Astrocyte (in vitro differentiated cells and primary cell): Measurements from ENCODE around the gene TMEM231. TPM values are rescaled to one million over a fixed set of nuclear protein-coding genes. Genes with fewer than 3 reads are reported as not detected.
"Not testable (repeated sequence)": the region's sequence is repeated elsewhere in the genome, so short reads cannot be mapped to it uniquely, and the experiment has no call there.

Source experiments
- DNase-seq: peaks from one replicate; pipeline ENCODE4 v3.0.0-alpha.2; 2010; ENCODE audit warnings: low read depth
- FAIRE-seq: peaks from 2 replicates; lab custom pipeline; 2011; peaks lifted over from hg19 to GRCh38; lab: Jason Lieb, UNC
- H2AFZ ChIP-seq: 2 replicates; pipeline ENCODE4 v1.6.0; 2012; ENCODE audit warnings: low read depth, low read length, inconsistent platforms
- H3K27ac ChIP-seq: 2 replicates; pipeline ENCODE4 v1.5.1; 2011; ENCODE audit warnings: low read depth, low read length, inconsistent platforms
- H3K27me3 ChIP-seq: 2 replicates; pipeline ENCODE4 v1.6.0; 2011; ENCODE audit warnings: low read length, inconsistent platforms; ENCODE audit not compliant: insufficient read depth
- H3K36me3 ChIP-seq: 2 replicates; pipeline ENCODE4 v1.5.1; 2011; ENCODE audit warnings: low read length, inconsistent platforms; ENCODE audit not compliant: insufficient read depth
- H3K4me1 ChIP-seq: 2 replicates; pipeline ENCODE4 v1.5.1; 2011; ENCODE audit warnings: low read length, inconsistent platforms; ENCODE audit not compliant: insufficient read depth
- H3K4me2 ChIP-seq: 2 replicates; pipeline ENCODE4 v1.6.0; 2012; ENCODE audit warnings: low read length, inconsistent platforms
- H3K4me3 ChIP-seq: 2 replicates; pipeline ENCODE4 v1.5.1; 2011; ENCODE audit warnings: low read depth, mild to moderate bottlenecking, low read length, inconsistent platforms; ENCODE audit not compliant: insufficient read depth
- H3K79me2 ChIP-seq: 2 replicates; pipeline ENCODE4 v1.6.0; 2012; ENCODE audit warnings: mild to moderate bottlenecking, low read length, inconsistent platforms; ENCODE audit not compliant: insufficient read depth
- H3K9ac ChIP-seq: 2 replicates; pipeline ENCODE4 v1.6.0; 2012; ENCODE audit warnings: mild to moderate bottlenecking, low read length, inconsistent platforms
- H3K9me3 ChIP-seq: 2 replicates; pipeline ENCODE4 v1.5.1; 2012; ENCODE audit warnings: low read depth, mild to moderate bottlenecking, low read length, inconsistent platforms; ENCODE audit not compliant: insufficient read depth
- H4K20me1 ChIP-seq: 2 replicates; pipeline ENCODE4 v1.6.0; 2012; ENCODE audit warnings: low read length, inconsistent platforms; ENCODE audit not compliant: insufficient read depth
- H3K27ac Mint-ChIP-seq: one replicate; pipeline ENCODE4 v1.8.0; 2021; ENCODE audit warnings: mild to moderate bottlenecking, mixed read lengths; ENCODE audit not compliant: unreplicated experiment
- H3K27me3 Mint-ChIP-seq: one replicate; pipeline ENCODE4 v1.8.0; 2021; ENCODE audit warnings: low read depth, mixed read lengths; ENCODE audit not compliant: unreplicated experiment
- H3K36me3 Mint-ChIP-seq: one replicate; pipeline ENCODE4 v1.8.0; 2021; ENCODE audit warnings: low read depth, mixed read lengths; ENCODE audit not compliant: unreplicated experiment
- H3K4me1 Mint-ChIP-seq: one replicate; pipeline ENCODE4 v1.8.0; 2021; ENCODE audit warnings: low read depth, mixed read lengths; ENCODE audit not compliant: unreplicated experiment
- H3K4me3 Mint-ChIP-seq: one replicate; pipeline ENCODE4 v1.8.0; 2021; ENCODE audit warnings: mild to moderate bottlenecking, moderate library complexity, mixed read lengths; ENCODE audit not compliant: unreplicated experiment
- H3K9me3 Mint-ChIP-seq: one replicate; pipeline ENCODE4 v1.8.0; 2021; ENCODE audit warnings: mild to moderate bottlenecking, mixed read lengths; ENCODE audit not compliant: unreplicated experiment
- EZH2 ChIP-seq: IDR thresholded peaks from 2 replicates; pipeline ENCODE4 v1.6.1; 2012; ENCODE audit warnings: mild to moderate bottlenecking, low read length, inconsistent platforms; ENCODE audit not compliant: insufficient read depth
- total RNA-seq: library from RNA; stranded (reverse); gene quantifications from 2 replicates; pipeline ENCODE4 v1.2.1, GENCODE V29; 2021
- TF ChIP-seq, protein P1 (sequence below): IDR thresholded peaks from 2 replicates; pipeline ENCODE4 v1.5.1; 2011; ENCODE audit warnings: low read depth, mild to moderate bottlenecking, inconsistent platforms, low read length, moderate library complexity; ENCODE audit not compliant: insufficient read depth

The TMEM231 gene
- total RNA-seq, 1 donor from 2014 or later, result 10.5 TPM

DNA sequence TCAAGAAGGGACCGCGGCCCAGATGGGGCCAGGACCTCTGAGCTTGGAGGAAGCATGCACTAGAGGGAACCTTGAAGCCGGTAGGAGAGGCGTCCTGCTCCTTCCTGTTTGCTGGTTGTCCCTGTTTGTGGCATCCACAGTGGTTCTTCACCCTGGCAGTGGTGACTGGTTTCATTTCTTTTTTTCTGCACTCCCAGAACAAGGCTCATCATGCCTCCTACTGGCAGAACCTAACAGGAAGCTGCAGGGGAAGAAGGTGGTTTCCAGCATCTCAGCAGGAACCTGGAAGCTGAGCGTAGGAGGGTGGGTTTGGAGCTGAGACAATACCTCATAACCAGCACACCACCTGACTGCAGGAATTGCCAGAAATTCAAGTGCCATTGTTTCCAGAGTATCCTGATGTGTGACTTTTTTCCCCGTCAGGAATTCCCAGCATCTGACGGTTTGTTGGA lies 5.8 kb downstream of the TMEM231 start:
- Histone ChIP-seq H3K27me3 (no peaks in the 10 kb centered on the region), H4K20me1 (no peaks in the 10 kb centered on the region), H3K79me2 (peaks cover 5% of the 10 kb centered on the region), H3K9me3 (no peaks in the 10 kb centered on the region), H3K4me3 (no peak overlapping the region), H3K4me1 (no peaks in the 10 kb centered on the region), H3K36me3 (no peaks in the 10 kb centered on the region), H3K27ac (no peak overlapping the region), H3K9ac (no peak overlapping the region), H2AFZ (no peak overlapping the region), H3K4me2 (peak overlapping the region; percentile 53)
- TF ChIP-seq EZH2, result no peak
- TF ChIP-seq, protein P1, sequence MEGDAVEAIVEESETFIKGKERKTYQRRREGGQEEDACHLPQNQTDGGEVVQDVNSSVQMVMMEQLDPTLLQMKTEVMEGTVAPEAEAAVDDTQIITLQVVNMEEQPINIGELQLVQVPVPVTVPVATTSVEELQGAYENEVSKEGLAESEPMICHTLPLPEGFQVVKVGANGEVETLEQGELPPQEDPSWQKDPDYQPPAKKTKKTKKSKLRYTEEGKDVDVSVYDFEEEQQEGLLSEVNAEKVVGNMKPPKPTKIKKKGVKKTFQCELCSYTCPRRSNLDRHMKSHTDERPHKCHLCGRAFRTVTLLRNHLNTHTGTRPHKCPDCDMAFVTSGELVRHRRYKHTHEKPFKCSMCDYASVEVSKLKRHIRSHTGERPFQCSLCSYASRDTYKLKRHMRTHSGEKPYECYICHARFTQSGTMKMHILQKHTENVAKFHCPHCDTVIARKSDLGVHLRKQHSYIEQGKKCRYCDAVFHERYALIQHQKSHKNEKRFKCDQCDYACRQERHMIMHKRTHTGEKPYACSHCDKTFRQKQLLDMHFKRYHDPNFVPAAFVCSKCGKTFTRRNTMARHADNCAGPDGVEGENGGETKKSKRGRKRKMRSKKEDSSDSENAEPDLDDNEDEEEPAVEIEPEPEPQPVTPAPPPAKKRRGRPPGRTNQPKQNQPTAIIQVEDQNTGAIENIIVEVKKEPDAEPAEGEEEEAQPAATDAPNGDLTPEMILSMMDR, result peak; percentile 47
- no peak overlapping the region for H3K4me3 Mint-ChIP-seq
- DNase-seq (peak; percentile 47), FAIRE-seq (no peak)
- H3K27me3 Mint-ChIP-seq, result no peaks in the 10 kb centered on the region
- H3K9me3 Mint-ChIP-seq, result no peaks in the 10 kb centered on the region
- no peaks in the 10 kb centered on the region for H3K4me1 Mint-ChIP-seq
- no peaks in the 10 kb centered on the region for H3K36me3 Mint-ChIP-seq
- H3K27ac Mint-ChIP-seq, result no peak overlapping the region

GRCh38 chr16:75548456-75548855 lies 7.6 kb downstream of the TMEM231 start:
- not testable (repeated sequence) for H3K27me3 ChIP-seq, H3K27ac Mint-ChIP-seq, H3K4me3 ChIP-seq, H3K36me3 Mint-ChIP-seq, H2AFZ ChIP-seq, H3K27me3 Mint-ChIP-seq, H3K36me3 ChIP-seq, H3K4me3 Mint-ChIP-seq, H3K4me2 ChIP-seq, H3K79me2 ChIP-seq, H3K27ac ChIP-seq, DNase-seq, H3K9me3 Mint-ChIP-seq, H4K20me1 ChIP-seq, FAIRE-seq, H3K4me1 ChIP-seq, H3K4me1 Mint-ChIP-seq, H3K9me3 ChIP-seq, H3K9ac ChIP-seq

GRCh38 chr16:75546293-75546692 lies 9.8 kb downstream of the TMEM231 start:
- Mint-ChIP-seq H3K27me3 (no peaks in the 10 kb centered on the region), H3K36me3 (peaks cover 8% of the 10 kb centered on the region), H3K9me3 (no peaks in the 10 kb centered on the region), H3K27ac (no peak overlapping the region), H3K4me3 (no peak overlapping the region), H3K4me1 (no peaks in the 10 kb centered on the region)
- no peaks in the 10 kb centered on the region for H3K4me1 ChIP-seq
- FAIRE-seq, result no peak
- H3K79me2 ChIP-seq, result no peaks in the 10 kb centered on the region
- no peak overlapping the region for H3K4me2 ChIP-seq
- TF ChIP-seq, protein P1, result no peak
- no peak for TF ChIP-seq EZH2
- no peaks in the 10 kb centered on the region for H4K20me1 ChIP-seq
- H3K27me3 ChIP-seq, result no peaks in the 10 kb centered on the region
- H2AFZ ChIP-seq, result no peak overlapping the region
- H3K27ac ChIP-seq, result no peak overlapping the region
- H3K36me3 ChIP-seq, result no peaks in the 10 kb centered on the region
- H3K9me3 ChIP-seq, result no peaks in the 10 kb centered on the region
- DNase-seq, result no peak
- no peak overlapping the region for H3K4me3 ChIP-seq
- no peak overlapping the region for H3K9ac ChIP-seq

GRCh38 chr16:75545879-75546278 lies 10.2 kb downstream of the TMEM231 start:
- not testable (repeated sequence) for FAIRE-seq, H2AFZ ChIP-seq

DNA sequence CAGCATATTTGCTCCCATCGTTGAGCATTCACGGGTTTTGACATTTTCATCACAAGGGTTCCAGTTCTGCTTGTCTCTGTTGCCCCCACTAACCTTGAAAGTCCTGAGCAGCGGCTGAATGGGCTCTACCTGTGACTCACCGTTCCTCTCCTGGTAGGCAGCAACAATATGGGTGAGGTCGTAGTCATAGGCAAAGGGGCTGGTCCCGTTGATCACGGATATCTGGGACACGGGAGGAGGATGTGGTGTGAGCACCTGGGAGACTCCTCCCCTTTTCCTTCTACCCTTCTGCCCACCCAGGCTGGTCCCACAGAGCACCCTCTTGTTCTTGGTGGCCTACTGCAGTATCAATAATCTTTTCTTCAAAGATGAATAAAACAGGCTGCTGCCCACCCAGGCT lies 13.6 kb downstream of the TMEM231 start:
- not testable (repeated sequence) for H4K20me1 ChIP-seq, H3K9me3 Mint-ChIP-seq, DNase-seq, H3K4me2 ChIP-seq, H3K9ac ChIP-seq, FAIRE-seq, H3K4me3 ChIP-seq, H3K4me1 Mint-ChIP-seq, H3K27me3 ChIP-seq, H2AFZ ChIP-seq, H3K4me3 Mint-ChIP-seq, H3K4me1 ChIP-seq, H3K36me3 ChIP-seq, H3K9me3 ChIP-seq, H3K27ac Mint-ChIP-seq, H3K27me3 Mint-ChIP-seq, H3K36me3 Mint-ChIP-seq, H3K27ac ChIP-seq, H3K79me2 ChIP-seq

More at GRCh38 chr16:75545879-75546278, 10.2 kb downstream of the TMEM231 start:
- H3K9ac ChIP-seq, H3K27ac ChIP-seq, H3K9me3 ChIP-seq, H3K27ac Mint-ChIP-seq, H3K36me3 Mint-ChIP-seq, H3K27me3 Mint-ChIP-seq, H3K4me1 Mint-ChIP-seq, H3K4me3 Mint-ChIP-seq, DNase-seq, H4K20me1 ChIP-seq, H3K4me1 ChIP-seq, H3K27me3 ChIP-seq, H3K9me3 Mint-ChIP-seq, H3K36me3 ChIP-seq, H3K4me3 ChIP-seq, H3K4me2 ChIP-seq, H3K79me2 ChIP-seq: not testable (repeated sequence)
